Measurements from ENCODE around the gene ADAM19.

ADAM19 gene

GRCh38 chr5:157518963-157519362 is 56.6 kb downstream of the ADAM19 start:
- no peak for DNase-seq (ENCODE audit: low read depth in 2 of 3, low spot score in 1 of 3)

- no peak for DNase-seq (ENCODE audit: low read depth in 2 of 3, low spot score in 1 of 3)
Measured at GRCh38 chr5:157516626-157517325, 58.8 kb downstream of the ADAM19 start.

DNA sequence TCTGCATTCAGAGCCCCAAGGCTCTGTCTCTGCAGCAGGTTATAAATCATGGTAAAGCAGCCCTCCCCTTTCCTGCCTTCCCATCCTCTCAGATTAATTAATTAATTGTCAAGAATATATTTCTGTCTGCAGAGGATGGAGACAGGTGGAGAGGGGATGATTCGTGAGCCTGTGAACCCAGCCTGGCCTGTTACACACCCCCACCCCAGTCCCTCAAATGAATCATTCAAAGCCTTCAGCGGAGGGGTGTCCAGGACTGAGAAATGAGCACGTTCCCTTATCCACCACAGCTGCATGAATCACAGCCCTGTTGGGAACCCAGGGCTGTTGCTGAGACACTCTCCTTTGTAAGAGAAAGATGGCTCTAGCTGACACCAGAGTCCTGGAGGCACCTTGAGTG is 59.6 kb downstream of the ADAM19 start:
- DNase-seq (ENCODE audit: low read depth in 2 of 3, low spot score in 1 of 3): peak in 2 of 3 donors; percentile 23 to 48

DNA sequence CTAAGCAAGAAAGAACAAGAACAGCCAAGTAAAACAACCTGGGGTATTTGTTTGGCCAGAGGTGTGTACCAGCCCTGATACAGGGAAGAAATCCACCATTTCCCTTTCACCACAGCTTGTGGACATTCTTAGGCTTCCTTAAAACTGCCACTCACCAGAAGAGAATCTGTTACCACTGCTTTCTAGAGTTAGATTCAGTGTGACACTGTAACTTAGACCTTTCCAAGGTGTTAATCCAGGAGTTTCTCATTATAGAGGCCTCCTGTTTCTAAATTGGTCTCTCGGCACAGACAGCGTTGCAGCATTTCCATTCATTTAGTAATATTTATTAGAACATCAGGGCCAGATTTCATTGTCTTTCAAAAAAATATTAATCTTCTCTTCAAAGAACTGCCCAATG is 60.6 kb downstream of the ADAM19 start:
- DNase-seq (ENCODE audit: low read depth in 2 of 3, low spot score in 1 of 3): no peak

- no peak for DNase-seq (ENCODE audit: low read depth in 2 of 3, low spot score in 1 of 3)
Measured at GRCh38 chr5:157513182-157513581, 62.4 kb downstream of the ADAM19 start.

DNA sequence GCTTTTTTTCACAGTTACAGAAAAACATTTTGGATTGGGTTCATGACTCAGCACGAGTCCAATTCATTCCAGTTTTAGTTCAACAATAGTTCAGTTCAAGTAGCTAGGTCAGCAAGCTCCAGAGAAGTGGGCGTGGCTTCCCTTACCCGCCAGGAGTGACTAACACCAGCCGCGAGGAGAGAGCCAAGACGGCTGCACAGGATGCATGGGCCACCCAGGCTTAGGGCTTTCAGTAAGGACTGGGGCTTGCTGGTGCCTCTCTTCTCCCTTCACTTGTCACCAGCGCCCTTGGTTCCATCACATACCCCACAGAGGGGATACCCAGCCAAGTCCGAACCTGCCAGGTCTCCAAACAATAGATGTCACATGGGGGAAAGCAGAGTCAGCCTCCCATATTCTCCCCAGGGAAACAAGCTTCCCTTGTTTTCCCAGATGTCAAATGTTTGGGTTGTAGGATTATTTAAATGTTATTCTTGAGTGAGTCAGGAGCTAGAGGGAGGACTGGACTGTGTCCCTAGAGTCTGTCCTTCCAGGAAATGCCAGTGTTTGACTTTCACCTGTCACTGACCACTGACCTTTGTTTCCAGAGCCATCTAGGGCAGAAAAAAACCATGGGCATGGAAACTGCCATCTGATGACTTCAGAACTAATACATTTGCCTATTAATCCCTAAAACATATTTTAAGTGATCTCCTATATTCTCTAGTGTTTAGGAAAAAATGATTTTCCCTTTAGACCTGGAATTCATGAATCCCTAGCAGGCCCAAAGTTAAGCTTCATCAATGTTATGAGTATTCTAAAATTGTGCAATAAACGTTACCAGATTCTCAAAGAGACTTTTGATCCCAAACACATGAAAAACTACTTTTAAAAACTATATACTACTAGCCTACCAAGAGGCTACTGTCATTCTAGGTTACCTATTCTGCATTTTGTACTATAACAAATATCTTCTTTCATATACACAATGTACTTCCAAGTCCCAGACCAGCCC is 63.6 kb downstream of the ADAM19 start:
- peak; percentile 26 to 45 (median 28) for DNase-seq (ENCODE audit: low read depth in 2 of 3, low spot score in 1 of 3)

- DNase-seq (ENCODE audit: low read depth in 2 of 3, low spot score in 1 of 3): no peak
Measured at GRCh38 chr5:157510682-157511081, 64.9 kb downstream of the ADAM19 start.

DNA sequence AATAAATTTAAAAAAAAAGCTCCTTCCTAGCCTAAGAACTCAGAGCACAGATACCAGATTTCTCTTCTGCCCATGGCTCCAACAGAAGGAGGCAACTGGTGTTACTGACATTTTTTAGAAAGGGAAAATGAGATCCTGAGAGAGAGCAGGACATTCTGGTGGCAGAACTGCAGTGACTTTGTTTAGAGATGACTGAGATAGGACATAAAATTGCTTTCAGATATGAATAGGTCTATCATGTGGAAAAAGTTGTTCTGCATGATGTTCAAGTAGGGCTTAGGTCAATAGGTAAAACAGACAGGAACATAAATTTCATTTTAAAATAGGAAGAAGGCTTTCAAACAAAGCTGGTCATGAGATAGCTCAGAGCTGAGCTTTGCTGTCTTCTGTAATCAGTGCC is 66.0 kb downstream of the ADAM19 start:
- no peak for DNase-seq (ENCODE audit: low read depth in 2 of 3, low spot score in 1 of 3)

DNA sequence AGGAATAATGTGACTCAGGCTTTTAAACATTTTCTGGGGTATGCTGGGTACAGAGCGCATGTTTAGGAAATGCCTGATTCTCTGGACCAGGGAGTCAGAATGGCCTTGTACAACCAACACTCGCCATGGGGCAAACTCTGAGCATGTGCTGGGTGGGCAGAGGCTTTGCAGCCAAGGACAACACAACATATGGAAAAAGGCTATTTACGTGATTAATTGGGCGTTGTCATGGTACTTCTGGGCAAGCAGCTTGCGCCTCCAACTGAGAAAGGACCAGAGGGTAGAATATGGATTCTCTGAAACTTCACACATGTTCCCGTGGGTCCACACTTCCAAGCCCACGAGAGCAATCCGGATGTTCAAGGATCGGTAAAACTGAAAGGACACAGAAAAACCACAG is 66.5 kb downstream of the ADAM19 start:
- DNase-seq (ENCODE audit: low read depth in 2 of 3, low spot score in 1 of 3): no peak

DNA sequence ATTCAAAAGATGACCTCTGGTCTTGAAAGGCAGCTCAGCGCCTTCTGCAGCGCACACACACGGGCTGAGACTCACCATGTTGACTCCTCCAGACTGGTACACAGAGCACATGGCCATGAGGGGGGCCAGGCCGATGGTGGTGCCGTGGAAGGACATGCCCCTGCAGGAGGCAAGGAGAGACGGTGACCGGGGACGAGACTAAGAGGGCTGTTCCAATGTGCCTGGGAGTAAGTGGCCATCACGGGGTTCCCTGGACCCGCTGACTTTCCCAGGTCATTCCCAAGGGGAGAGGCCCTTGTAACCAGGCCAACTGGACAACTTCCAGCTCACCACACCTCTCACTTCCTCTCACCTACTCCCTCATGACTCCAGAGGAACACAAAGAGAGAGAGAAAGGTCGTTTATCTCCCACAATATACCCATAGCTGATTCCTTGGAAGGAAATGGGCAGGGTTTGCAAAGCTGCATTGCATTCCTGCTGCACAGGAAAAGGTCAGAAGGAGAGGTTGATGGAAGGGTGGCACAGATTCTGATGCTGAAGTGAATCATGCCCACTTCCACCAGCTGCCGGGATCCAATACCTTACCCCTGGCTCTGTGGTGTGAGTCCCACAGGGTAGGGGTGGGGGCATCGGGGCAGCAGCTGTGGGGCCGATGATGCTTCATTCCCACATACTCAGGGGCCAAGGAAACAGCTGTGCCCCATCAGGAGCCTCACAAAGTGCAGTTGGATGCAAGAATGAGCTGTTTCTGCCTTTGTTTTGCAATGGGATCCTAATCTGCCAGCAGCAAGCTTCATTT is 68.4 kb downstream of the ADAM19 start:
- DNase-seq (ENCODE audit: low read depth in 2 of 3, low spot score in 1 of 3): no peak

- no peak for DNase-seq (ENCODE audit: low read depth in 2 of 3, low spot score in 1 of 3)
Measured at GRCh38 chr5:157506066-157506590, 69.4 kb downstream of the ADAM19 start.

DNA sequence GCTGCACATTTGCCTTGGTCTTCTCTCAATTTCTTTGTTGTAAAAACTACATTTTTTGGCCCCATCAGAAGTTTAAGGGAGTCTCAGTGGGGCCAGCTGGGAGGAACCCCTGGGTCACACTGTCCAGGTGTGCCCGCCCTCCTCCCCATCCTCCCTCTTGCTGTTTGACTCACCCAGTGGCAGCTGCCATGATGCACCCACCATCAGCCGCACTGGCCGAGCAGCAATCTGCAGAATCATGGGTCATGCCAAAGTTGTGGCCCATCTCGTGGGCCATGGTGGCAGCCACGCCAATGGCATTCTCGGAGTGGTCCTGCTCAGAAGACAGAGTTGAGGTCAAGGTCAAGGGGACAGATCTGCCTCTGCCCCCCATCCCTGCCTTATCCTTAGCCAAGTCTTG is 70.1 kb downstream of the ADAM19 start:
- DNase-seq (ENCODE audit: low read depth in 2 of 3, low spot score in 1 of 3): no peak

GRCh38 chr5:157504053-157504452 is 71.5 kb downstream of the ADAM19 start:
- DNase-seq (ENCODE audit: low read depth in 2 of 3, low spot score in 1 of 3): no peak

- DNase-seq (ENCODE audit: low read depth in 2 of 3, low spot score in 1 of 3): no peak
Measured at GRCh38 chr5:157502143-157502647, 73.4 kb downstream of the ADAM19 start.

- DNase-seq (ENCODE audit: low read depth in 2 of 3, low spot score in 1 of 3): no peak
Measured at GRCh38 chr5:157497875-157498611, 77.5 kb downstream of the ADAM19 start.

GRCh38 chr5:157496864-157497263 is 78.7 kb downstream of the ADAM19 start:
- no peak for DNase-seq (ENCODE audit: low read depth in 2 of 3, low spot score in 1 of 3)

- no peak for DNase-seq (ENCODE audit: low read depth in 2 of 3, low spot score in 1 of 3)
Measured at GRCh38 chr5:157494178-157494832, 81.3 kb downstream of the ADAM19 start.

GRCh38 chr5:157492886-157493285 is 82.7 kb downstream of the ADAM19 start:
- no peak for DNase-seq (ENCODE audit: low read depth in 2 of 3, low spot score in 1 of 3)

DNA sequence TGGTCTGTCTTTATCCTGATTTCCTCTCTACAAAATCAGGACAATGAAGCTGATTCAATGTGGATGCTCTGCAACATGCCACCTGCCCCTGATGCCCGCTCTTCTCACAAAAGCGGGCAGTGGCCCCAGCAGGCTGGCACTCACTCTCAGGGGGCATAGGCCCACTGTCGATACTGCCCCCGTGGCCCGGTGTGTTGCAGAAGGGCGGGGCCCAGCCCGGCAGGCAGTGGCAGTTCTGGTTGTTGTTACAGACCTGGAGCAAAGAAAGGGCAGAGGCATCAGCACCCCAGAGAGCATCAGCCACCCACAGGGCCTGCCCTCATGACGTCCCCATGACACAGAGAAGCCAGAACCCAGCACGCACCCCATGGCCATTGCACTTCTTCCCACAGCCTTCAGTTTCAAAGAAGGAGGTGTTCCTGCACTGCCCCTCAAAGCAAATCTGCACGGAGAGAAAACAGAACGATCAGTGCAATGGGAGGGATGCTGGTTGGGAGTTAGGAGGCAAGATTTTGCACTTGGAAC is 84.0 kb downstream of the ADAM19 start:
- DNase-seq (ENCODE audit: low read depth in 2 of 3, low spot score in 1 of 3): no peak

DNA sequence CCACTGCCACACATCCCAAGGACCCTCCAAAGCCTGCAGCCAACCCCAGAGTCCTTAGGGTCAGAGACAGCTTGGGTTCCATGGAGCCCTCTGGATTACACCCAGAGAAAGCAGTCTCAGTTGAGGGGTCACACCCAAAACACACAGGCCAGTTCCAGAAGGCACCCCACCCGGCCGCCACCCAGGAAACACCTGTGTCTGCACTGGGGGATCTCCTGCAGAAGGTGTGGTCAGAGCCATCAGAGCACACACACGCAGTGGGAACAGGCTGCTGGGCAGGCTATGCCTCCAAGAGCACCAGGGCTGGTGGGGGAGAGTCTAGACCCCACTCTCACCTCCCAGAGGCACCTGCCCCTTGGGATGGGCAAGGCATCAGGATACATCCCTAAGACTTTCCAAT is 88.2 kb downstream of the ADAM19 start:
- no peak for DNase-seq (ENCODE audit: low read depth in 2 of 3, low spot score in 1 of 3)
